Esophagus (tissue), 2 donors: ENCODE measurements around the gene HOXD12. TPM values are rescaled to one million over a fixed set of nuclear protein-coding genes. Genes with fewer than 3 reads are reported as not detected.

Experiments used
- H3K27ac ChIP-seq, 2 donors: one replicate each; pipeline ENCODE4 v1.5.1; 2013; ENCODE audit warnings: low read depth in 2 of 2, mild to moderate bottlenecking in 2 of 2, inconsistent platforms in 1 of 2, low read length in 1 of 2, moderate library complexity in 1 of 2
- H3K27me3 ChIP-seq, 2 donors: one replicate each; pipeline ENCODE4 v1.6.1; 2013; ENCODE audit warnings: low read length in 2 of 2, control low read depth in 1 of 2, mild to moderate bottlenecking in 1 of 2; ENCODE audit not compliant: insufficient read depth in 2 of 2, control insufficient read depth in 1 of 2
- H3K36me3 ChIP-seq, 2 donors: one replicate each; pipeline ENCODE4 v1.6.1; 2013; ENCODE audit warnings: low read length in 1 of 2; ENCODE audit not compliant: control insufficient read depth in 2 of 2, insufficient read depth in 2 of 2
- H3K4me1 ChIP-seq, 2 donors: one replicate each; pipeline ENCODE4 v1.6.1; 2013; ENCODE audit warnings: low read length in 1 of 2; ENCODE audit not compliant: control insufficient read depth in 2 of 2, insufficient read depth in 2 of 2
- H3K4me3 ChIP-seq, 2 donors: one replicate each; pipeline ENCODE4 v1.5.1; 2013; ENCODE audit warnings: low read length in 2 of 2, mild to moderate bottlenecking in 2 of 2, low read depth in 1 of 2, moderate library complexity in 1 of 2
- H3K9me3 ChIP-seq, 2 donors: one replicate each; pipeline ENCODE4 v1.6.1; 2013; ENCODE audit warnings: mild to moderate bottlenecking in 2 of 2, low read depth in 1 of 2, low read length in 1 of 2, moderate library complexity in 1 of 2; ENCODE audit not compliant: control insufficient read depth in 2 of 2, insufficient read depth in 1 of 2
- WGBS, 2 donors: extraction: QIAGEN DNeasy Blood & Tissue Kit; methylation state at CpG; one replicate each; pipeline ENCODE4 v1.1.7; 2013; 5-methylcytosine and 5-hydroxymethylcytosine counted together
- polyA plus RNA-seq, 2 donors: library from polyadenylated mRNA; stranded (reverse); fragments of 200-250 nt; gene quantifications; one replicate each; pipeline ENCODE4 v1.2.3, GENCODE V29; 2013
- donor health status: healthy with polysubstance abuse.
- donor health status: Bipolar disorder and iron deficiency.

HOXD12 gene
- polyA plus RNA-seq, 2 donors: not detected

- WGBS, 2 donors: 9 to 15% methylated on average over 67 to 68 of the region's 68 CpGs
- Histone ChIP-seq H3K36me3 (no peaks in the 10 kb centered on the region), H3K27me3 (peaks cover 0 to 73% of the 10 kb centered on the region in 2 donors), H3K4me1 (peaks cover 8% of the 10 kb centered on the region in 2 donors), H3K4me3 (peak overlapping the region; percentile 14 to 35), H3K27ac (no peak overlapping the region), H3K9me3 (peaks cover 13 to 32% of the 10 kb centered on the region in 2 donors)
Observed at GRCh38 chr2:176080540-176081375, 18.8 kb upstream of the HOXD12 start.

- H3K36me3 ChIP-seq: no peaks in the 10 kb centered on the region
- H3K4me1 ChIP-seq: peaks cover 8 to 10% of the 10 kb centered on the region in 2 donors
- H3K27ac ChIP-seq: no peak overlapping the region
- H3K9me3 ChIP-seq: peaks cover 13 to 34% of the 10 kb centered on the region in 2 donors
- whole genome bisulfite sequencing, 2 donors: 10 to 13% methylated on average over 17 of the region's 17 CpGs
- H3K27me3 ChIP-seq: peaks cover 1 to 75% of the 10 kb centered on the region in 2 donors
- H3K4me3 ChIP-seq: no peak overlapping the region
Observed at GRCh38 chr2:176081376-176081836, 18.2 kb upstream of the HOXD12 start.

- H3K27me3 ChIP-seq: peaks cover 2 to 70% of the 10 kb centered on the region in 2 donors
- H3K4me3 ChIP-seq: no peak overlapping the region
- WGBS, 2 donors: 11 to 14% methylated on average over 62 of the region's 62 CpGs
- H3K9me3 ChIP-seq: peaks cover 13 to 34% of the 10 kb centered on the region in 2 donors
- no peak overlapping the region for H3K27ac ChIP-seq
- H3K36me3 ChIP-seq: no peaks in the 10 kb centered on the region
- H3K4me1 ChIP-seq: peaks cover 8 to 10% of the 10 kb centered on the region in 2 donors
Observed at GRCh38 chr2:176081837-176082524, 17.6 kb upstream of the HOXD12 start.

- Histone ChIP-seq H3K4me1 (peaks cover 8 to 10% of the 10 kb centered on the region in 2 donors), H3K36me3 (no peaks in the 10 kb centered on the region), H3K27ac (no peak overlapping the region), H3K27me3 (peaks cover 2 to 70% of the 10 kb centered on the region in 2 donors), H3K9me3 (peaks cover 13 to 34% of the 10 kb centered on the region in 2 donors), H3K4me3 (no peak overlapping the region)
- 11 to 18% methylated on average over 10 of the region's 10 CpGs for WGBS, 2 donors
Observed at GRCh38 chr2:176082525-176082823, 17.1 kb upstream of the HOXD12 start.

GRCh38 chr2:176082824-176083751 is 16.5 kb upstream of the HOXD12 start:
- peaks cover 8 to 12% of the 10 kb centered on the region in 2 donors for H3K4me1 ChIP-seq
- peaks cover 13 to 36% of the 10 kb centered on the region in 2 donors for H3K9me3 ChIP-seq
- H3K27me3 ChIP-seq: peaks cover 2 to 76% of the 10 kb centered on the region in 2 donors
- 7 to 11% methylated on average over 66 of the region's 66 CpGs for WGBS, 2 donors
- no peak overlapping the region for H3K27ac ChIP-seq
- H3K36me3 ChIP-seq: no peaks in the 10 kb centered on the region
- H3K4me3 ChIP-seq: no peak overlapping the region

- peaks cover 13 to 37% of the 10 kb centered on the region in 2 donors for H3K9me3 ChIP-seq
- peaks cover 8 to 15% of the 10 kb centered on the region in 2 donors for H3K4me1 ChIP-seq
- no peak within 1 kb of the TSS for H3K27ac ChIP-seq
- no peaks in the 10 kb centered on the region for H3K36me3 ChIP-seq
- peaks cover 2 to 72% of the 10 kb centered on the region in 2 donors for H3K27me3 ChIP-seq
- no peak within 1 kb of the TSS for H3K4me3 ChIP-seq
- WGBS, 2 donors: 16 to 22% methylated on average over 27 of the region's 27 CpGs
Observed at GRCh38 chr2:176083796-176084261, 15.8 kb upstream of the HOXD12 start, which contains the start of gene EVX2. TSS of gene EVX2 (minus strand) at chr2:176083962. CDS start at chr2:176083776, 186 bp downstream.

- Histone ChIP-seq H3K4me1 (peaks cover 7 to 15% of the 10 kb centered on the region in 2 donors), H3K4me3 (no peak overlapping the region), H3K27ac (no peak overlapping the region), H3K9me3 (peaks cover 13 to 37% of the 10 kb centered on the region in 2 donors), H3K36me3 (no peaks in the 10 kb centered on the region), H3K27me3 (peaks cover 2 to 65% of the 10 kb centered on the region in 2 donors)
- 7 to 11% methylated on average over 26 of the region's 26 CpGs for WGBS, 2 donors
Observed at GRCh38 chr2:176084611-176085119, 14.9 kb upstream of the HOXD12 start.

- Histone ChIP-seq H3K9me3 (peaks cover 11 to 34% of the 10 kb centered on the region in 2 donors), H3K27me3 (peaks cover 2 to 63% of the 10 kb centered on the region in 2 donors), H3K4me1 (peaks cover 4 to 15% of the 10 kb centered on the region in 2 donors), H3K36me3 (no peaks in the 10 kb centered on the region), H3K4me3 (no peak overlapping the region), H3K27ac (no peak overlapping the region)
- WGBS, 2 donors: 11 to 15% methylated on average over 40 of the region's 40 CpGs
Observed at GRCh38 chr2:176085120-176085788, 14.3 kb upstream of the HOXD12 start.
